ENCODE results near the gene RNF157.

DNA sequence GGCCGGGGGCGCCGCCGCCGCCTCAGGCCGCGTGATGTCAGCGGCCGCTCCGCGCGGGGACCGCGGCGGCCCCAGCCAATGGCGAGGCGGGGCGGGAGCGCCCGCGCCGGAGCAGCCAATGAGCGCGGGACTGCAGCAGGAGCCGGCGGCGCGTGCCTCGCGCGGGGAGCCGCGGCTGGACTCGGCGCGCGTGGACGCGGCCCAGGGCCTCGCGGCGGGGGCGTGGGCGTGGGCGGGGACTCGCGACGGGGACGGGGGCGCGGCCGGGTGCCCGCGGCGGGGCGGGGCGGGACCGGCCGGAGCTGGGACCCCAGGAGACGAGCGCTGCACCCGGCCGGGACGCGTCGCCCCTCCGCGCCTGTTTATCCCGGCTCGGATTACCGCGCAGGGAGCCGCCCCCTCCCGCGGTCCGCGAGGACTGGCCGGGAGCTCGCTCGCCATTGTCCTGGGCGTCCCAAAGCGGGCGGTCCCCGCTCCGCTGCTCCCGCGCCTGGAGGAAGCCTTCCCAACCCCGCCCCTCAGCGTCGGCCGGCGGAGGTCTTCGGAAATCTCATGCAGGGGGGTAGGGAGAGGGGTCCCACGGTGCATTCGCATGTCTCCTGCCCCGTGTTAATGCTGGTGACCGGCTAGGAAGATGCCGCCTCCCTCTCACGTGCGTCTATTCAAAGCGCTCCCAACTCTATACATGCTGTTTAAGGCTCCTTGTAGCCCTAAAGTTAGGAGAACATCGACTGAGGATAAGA, at the start of gene RNF157:
- TF ChIP-seq POLR2A (IDR thresholded peaks at IDR 0.05; ENCODE audit: low read depth, low read length) (no peak), POLR2AphosphoS5 (IDR thresholded peaks at IDR 0.05; ENCODE audit: low read depth, low read length) (no peak)
